Transverse colon (tissue), 4 donors: Measurements from ENCODE around the gene HAUS2.

Experiments
- EP300 ChIP-seq: sonication (generic); formaldehyde crosslinking; IDR thresholded peaks from one replicate; pipeline ENCODE4 v1.6.1; 2017; ENCODE audit warnings: antibody characterized with exemption, low read depth
- POLR2A ChIP-seq: fragments of 450-650 bp; IDR thresholded peaks from one replicate; pipeline ENCODE4 v1.6.1; 2016; ENCODE audit warnings: antibody characterized with exemption, mild to moderate bottlenecking, moderate library complexity
- POLR2AphosphoS5 ChIP-seq, 3 donors: sonication (generic); formaldehyde crosslinking; IDR thresholded peaks; one replicate each; pipeline ENCODE4 v1.6.1; 2016; ENCODE audit warnings: antibody characterized with exemption in 3 of 3
- TF ChIP-seq, protein P1 (sequence below), 5 experiments: fragments of 200-600 bp in 3 of 5; fragments of 450-650 bp in 2 of 5; sonication (generic) in 3 of 5; IDR thresholded peaks; 1 replicate in 2 of 5; 2 replicates in 3 of 5; pipeline ENCODE4 v1.5.1; 2016 to 2017; ENCODE audit warnings: antibody characterized with exemption in 5 of 5, inconsistent platforms in 3 of 5, mild to moderate bottlenecking in 2 of 5, moderate library complexity in 1 of 5

DNA sequence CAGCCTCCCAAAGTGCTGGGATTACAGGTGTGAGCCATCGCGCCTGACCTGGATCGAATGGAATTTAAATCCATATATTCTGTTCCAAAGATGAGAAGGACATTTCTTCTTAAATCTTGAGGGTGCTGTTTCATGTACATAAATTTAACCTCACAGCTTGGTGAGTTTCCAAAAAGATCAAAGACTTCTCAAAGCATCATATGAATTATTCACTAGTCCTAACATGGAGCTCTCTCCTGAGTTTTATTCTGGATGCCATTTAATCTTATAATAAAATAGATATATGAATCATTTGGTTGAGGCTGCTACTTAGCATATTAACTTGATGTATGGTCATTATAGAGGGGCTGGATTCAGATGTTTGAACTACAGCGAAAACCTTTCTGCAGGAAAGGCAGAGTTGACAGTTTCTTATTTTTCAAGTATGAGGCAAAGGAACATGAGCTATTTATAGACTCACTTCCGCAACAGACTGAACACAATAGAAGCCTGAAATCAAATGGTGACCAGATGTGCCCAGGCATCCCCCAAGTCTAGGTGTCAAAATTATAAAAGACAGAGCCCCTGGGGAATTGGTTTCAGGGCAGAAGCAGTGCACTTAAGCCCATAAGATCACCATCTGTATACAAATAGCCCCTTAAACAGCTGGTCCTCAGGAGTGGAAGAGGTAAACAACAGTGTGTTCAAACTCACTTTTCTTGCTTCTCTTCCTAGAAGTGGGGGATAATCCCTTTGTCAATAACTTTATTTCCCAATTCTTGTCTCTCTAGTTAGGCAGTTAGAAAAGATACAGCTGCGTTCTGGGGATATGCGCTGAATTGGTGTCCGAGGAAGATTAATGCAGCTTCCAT is 56.5 kb downstream of the HAUS2 start:
- TF ChIP-seq, protein P1, sequence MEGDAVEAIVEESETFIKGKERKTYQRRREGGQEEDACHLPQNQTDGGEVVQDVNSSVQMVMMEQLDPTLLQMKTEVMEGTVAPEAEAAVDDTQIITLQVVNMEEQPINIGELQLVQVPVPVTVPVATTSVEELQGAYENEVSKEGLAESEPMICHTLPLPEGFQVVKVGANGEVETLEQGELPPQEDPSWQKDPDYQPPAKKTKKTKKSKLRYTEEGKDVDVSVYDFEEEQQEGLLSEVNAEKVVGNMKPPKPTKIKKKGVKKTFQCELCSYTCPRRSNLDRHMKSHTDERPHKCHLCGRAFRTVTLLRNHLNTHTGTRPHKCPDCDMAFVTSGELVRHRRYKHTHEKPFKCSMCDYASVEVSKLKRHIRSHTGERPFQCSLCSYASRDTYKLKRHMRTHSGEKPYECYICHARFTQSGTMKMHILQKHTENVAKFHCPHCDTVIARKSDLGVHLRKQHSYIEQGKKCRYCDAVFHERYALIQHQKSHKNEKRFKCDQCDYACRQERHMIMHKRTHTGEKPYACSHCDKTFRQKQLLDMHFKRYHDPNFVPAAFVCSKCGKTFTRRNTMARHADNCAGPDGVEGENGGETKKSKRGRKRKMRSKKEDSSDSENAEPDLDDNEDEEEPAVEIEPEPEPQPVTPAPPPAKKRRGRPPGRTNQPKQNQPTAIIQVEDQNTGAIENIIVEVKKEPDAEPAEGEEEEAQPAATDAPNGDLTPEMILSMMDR (IDR thresholded peaks at IDR 0.05) = no peak
- TF ChIP-seq POLR2AphosphoS5 (IDR thresholded peaks at IDR 0.05) (no peak), POLR2A (no peak), EP300 (no peak)
